ENCODE measurements around the gene KLK13.

The KLK13 gene

GRCh38 chr19:51091895-51092873, 27.3 kb upstream of the KLK13 start:
- DNase-seq (ENCODE audit: low read depth), result no peak

- no peak for DNase-seq (ENCODE audit: low read depth)
These were observed 26.2 kb upstream of the KLK13 start for GRCh38 chr19:51091126-51091525.

- DNase-seq (ENCODE audit: low read depth), result no peak
These were observed 25.6 kb upstream of the KLK13 start for GRCh38 chr19:51090471-51090870.

GRCh38 chr19:51089786-51090185, 24.9 kb upstream of the KLK13 start:
- no peak for DNase-seq (ENCODE audit: low read depth)

GRCh38 chr19:51086153-51086850, 21.4 kb upstream of the KLK13 start:
- DNase-seq (ENCODE audit: low read depth), result no peak

GRCh38 chr19:51084505-51084904, 19.6 kb upstream of the KLK13 start:
- no peak for DNase-seq (ENCODE audit: low read depth)

GRCh38 chr19:51083783-51084182, 18.9 kb upstream of the KLK13 start:
- no peak for DNase-seq (ENCODE audit: low read depth)

GRCh38 chr19:51083181-51083580, 18.3 kb upstream of the KLK13 start:
- DNase-seq (ENCODE audit: low read depth), result no peak

- no peak for DNase-seq (ENCODE audit: low read depth)
These were observed 17.7 kb upstream of the KLK13 start, which contains the start of gene KLK14 for GRCh38 chr19:51082611-51083010. Gene KLK14 (minus strand): TSS chr19:51082887. CDS start chr19:51082614, 273 bp downstream.

- no peak for DNase-seq (ENCODE audit: low read depth)
These were observed 16.6 kb upstream of the KLK13 start for GRCh38 chr19:51081476-51081875.

- no peak for DNase-seq (ENCODE audit: low read depth)
These were observed 14.7 kb upstream of the KLK13 start for GRCh38 chr19:51079481-51080110.

GRCh38 chr19:51078731-51079130, 13.8 kb upstream of the KLK13 start:
- no peak for DNase-seq (ENCODE audit: low read depth)

- no peak for DNase-seq (ENCODE audit: low read depth)
These were observed 13.2 kb upstream of the KLK13 start for GRCh38 chr19:51078104-51078503.

- no peak for DNase-seq (ENCODE audit: low read depth)
These were observed 11.8 kb upstream of the KLK13 start for GRCh38 chr19:51076631-51077213.

GRCh38 chr19:51075998-51076397, 11.1 kb upstream of the KLK13 start:
- no peak for DNase-seq (ENCODE audit: low read depth)

- DNase-seq (ENCODE audit: low read depth), result no peak
These were observed 6.2 kb upstream of the KLK13 start for GRCh38 chr19:51071095-51071405.

- DNase-seq (ENCODE audit: low read depth), result no peak
These were observed 5.6 kb upstream of the KLK13 start for GRCh38 chr19:51070334-51071094.

GRCh38 chr19:51066393-51067186, 1.7 kb upstream of the KLK13 start:
- no peak for DNase-seq (ENCODE audit: low read depth)

GRCh38 chr19:51065221-51065960, 499 bp upstream of the KLK13 start:
- DNase-seq (ENCODE audit: low read depth), result no peak

GRCh38 chr19:51063664-51064063, 1.2 kb downstream of the KLK13 start:
- no peak for DNase-seq (ENCODE audit: low read depth)

Measured in T follicular helper cell (primary cell).